Activated CD4-positive, alpha-beta T cell treated with anti-CD3 and anti-CD28 coated beads for 24 hours (primary cell): Measurements from ENCODE around the gene KCNK3.
"Not testable (repeated sequence)": the region's sequence is repeated elsewhere in the genome, so short reads cannot be mapped to it uniquely, and the experiment has no call there.

Source experiments
- DNase-seq, 2 donors: peaks; one replicate each; pipeline ENCODE4 v3.0.0-alpha.2; 2020; ENCODE audit warnings: low read depth in 2 of 2

The KCNK3 gene

GRCh38 chr2:26756337-26756736 is 63.8 kb downstream of the KCNK3 start:
- no peak for DNase-seq

GRCh38 chr2:26757873-26758789 is 65.6 kb downstream of the KCNK3 start:
- DNase-seq: no peak

- DNase-seq: no peak
Measured at GRCh38 chr2:26758790-26759321, 66.3 kb downstream of the KCNK3 start.

- no peak for DNase-seq
Measured at GRCh38 chr2:26759845-26760244, 67.3 kb downstream of the KCNK3 start.

- DNase-seq: not testable (repeated sequence)
Measured at GRCh38 chr2:26760991-26761390, 68.5 kb downstream of the KCNK3 start.

- DNase-seq: no peak
Measured at GRCh38 chr2:26763019-26763418, 70.5 kb downstream of the KCNK3 start.

- DNase-seq: peak; percentile 73 to 75
Measured at GRCh38 chr2:26764078-26764887, 71.8 kb downstream of the KCNK3 start, which contains the start of gene SLC35F6. Gene SLC35F6 (plus strand): TSS chr2:26764284. CDS start chr2:26764350, 66 bp downstream.

- DNase-seq: no peak
Measured at GRCh38 chr2:26764906-26765305, 72.4 kb downstream of the KCNK3 start.

GRCh38 chr2:26765475-26766200 is 73.1 kb downstream of the KCNK3 start:
- DNase-seq: no peak

- DNase-seq: no peak
Measured at GRCh38 chr2:26767129-26767528, 74.6 kb downstream of the KCNK3 start.

GRCh38 chr2:26767894-26768487 is 75.5 kb downstream of the KCNK3 start:
- DNase-seq: no peak

GRCh38 chr2:26768759-26769088 is 76.2 kb downstream of the KCNK3 start:
- DNase-seq: no peak

GRCh38 chr2:26769089-26769761 is 76.7 kb downstream of the KCNK3 start:
- DNase-seq: no peak

- DNase-seq: no peak
Measured at GRCh38 chr2:26770986-26771586, 78.6 kb downstream of the KCNK3 start.

- DNase-seq: no peak
Measured at GRCh38 chr2:26772064-26773001, 79.8 kb downstream of the KCNK3 start.

GRCh38 chr2:26776195-26776800 is 83.8 kb downstream of the KCNK3 start:
- DNase-seq: no peak

GRCh38 chr2:26778098-26778497 is 85.6 kb downstream of the KCNK3 start:
- DNase-seq: no peak

GRCh38 chr2:26778507-26778906 is 86.0 kb downstream of the KCNK3 start:
- no peak for DNase-seq

GRCh38 chr2:26780203-26780760 is 87.8 kb downstream of the KCNK3 start:
- no peak for DNase-seq
